K562 (cell line): ENCODE results near the gene NFE2. TPM values are rescaled to one million over a fixed set of nuclear protein-coding genes. Genes with fewer than 3 reads are reported as not detected.
A peak's percentile ranks its signal among the peaks of the same experiment; 100 is the strongest.

ENCODE experiments used
- CBX5 ChIP-seq: IDR thresholded peaks from 2 replicates; pipeline ENCODE4 v1.6.1; 2014; ENCODE audit warnings: low read depth, borderline replicate concordance
- CTBP1 ChIP-seq: fragments of 450-650 bp; IDR thresholded peaks from 2 replicates; pipeline ENCODE4 v1.6.1; 2016; ENCODE audit warnings: borderline replicate concordance
- EHMT2 ChIP-seq: fragments of 450-650 bp; IDR thresholded peaks from 2 replicates; pipeline ENCODE4 v1.6.1; 2018; ENCODE audit warnings: antibody characterized with exemption
- HDAC8 ChIP-seq: fragments of 450-650 bp; IDR thresholded peaks from 2 replicates; pipeline ENCODE4 v1.6.1; 2016; ENCODE audit warnings: mild to moderate bottlenecking, missing genetic modification characterization, moderate library complexity, missing compliant biosample characterization
- MTF1 ChIP-seq: fragments of 250-450 bp; sonication (Bioruptor Pico); IDR thresholded peaks from 2 replicates; pipeline ENCODE4 v1.9.0; 2021; ENCODE audit warnings: moderate library complexity, mild to moderate bottlenecking, inconsistent platforms, borderline replicate concordance
- PHF21A ChIP-seq: fragments of 450-650 bp; IDR thresholded peaks from 2 replicates; pipeline ENCODE4 v1.6.1; 2017; ENCODE audit warnings: low read depth, borderline replicate concordance
- SIN3A ChIP-seq, 2 experiments: fragments of 150-350 bp in 1 of 2; IDR thresholded peaks; 2 replicates each; pipeline ENCODE4 v1.6.1; 2011 to 2016; ENCODE audit warnings: borderline replicate concordance in 2 of 2, low read depth in 2 of 2, low read length in 2 of 2, mild to moderate bottlenecking in 2 of 2, moderate library complexity in 2 of 2; ENCODE audit not compliant: control insufficient read depth in 1 of 2
- SIRT6 ChIP-seq: IDR thresholded peaks from one replicate; pipeline ENCODE4 v1.6.1; 2012; ENCODE audit warnings: low read depth, mild to moderate bottlenecking, control low read depth, inconsistent platforms, low read length, moderate library complexity
- SOX6 ChIP-seq: fragments of 450-650 bp; IDR thresholded peaks from 2 replicates; pipeline ENCODE4 v1.6.1; 2014; ENCODE audit warnings: mild to moderate bottlenecking
- THRAP3 ChIP-seq: fragments of 450-650 bp; IDR thresholded peaks from 2 replicates; pipeline ENCODE4 v1.6.1; 2016; ENCODE audit warnings: mild to moderate bottlenecking, inconsistent platforms, borderline replicate concordance
- ZBTB1 ChIP-seq: sonication (generic); formaldehyde crosslinking; IDR thresholded peaks from 2 replicates; pipeline ENCODE4 v1.8.1; 2023; ENCODE audit warnings: missing genetic modification reagents, low read depth, mild to moderate bottlenecking, borderline replicate concordance
- ZNF134 ChIP-seq: fragments of 250-450 bp; sonication (Bioruptor Pico); conservative IDR thresholded peaks from 2 replicates; pipeline ENCODE4 v1.4.0; 2020
- polyA plus RNA-seq, 8 experiments: library from polyadenylated mRNA; depleted of rRNA in 4 of 8; stranded (reverse) in 5 of 8; unstranded in 3 of 8; fragments of >200 nt; fragmentation: Nextera tagmentation in 2 of 8; fragmentation: Illumina TruSeq in 1 of 8; extraction: Ambion mirVana in 2 of 8; extraction: Trizol in 1 of 8; gene quantifications; 2 replicates each; pipeline versions ENCODE4 v1.2.1 to v1.2.3, GENCODE V29; 2011 to 2014; ENCODE audit warnings: inconsistent platforms in 1 of 8, missing spikeins in 1 of 8
- total RNA-seq, 7 experiments: library from RNA; depleted of rRNA in 6 of 7; stranded (reverse); fragments of >200 nt in 6 of 7; fragmentation: Illumina TruSeq in 2 of 7; extraction: Trizol in 2 of 7; gene quantifications; 2 replicates each; pipeline versions ENCODE4 v1.2.1 to v1.2.3, GENCODE V29; 2011 to 2021; ENCODE audit warnings: low replicate concordance in 1 of 7
- TF ChIP-seq, protein P1 (sequence below), 2 experiments: fragments of 450-650 bp in 1 of 2; sonication (generic) in 1 of 2; formaldehyde crosslinking in 1 of 2; IDR thresholded peaks; 2 replicates each; pipeline versions ENCODE4 v1.7.1 to v1.9.0; 2016 to 2022; ENCODE audit warnings: inconsistent platforms in 1 of 2, mild to moderate bottlenecking in 1 of 2, missing genetic modification reagents in 1 of 2
- TF ChIP-seq, protein P2 (sequence below), 2 experiments: fragments of 450-650 bp; IDR thresholded peaks; 2 replicates each; pipeline ENCODE4 v1.6.1; 2016
- TF ChIP-seq, protein P3 (sequence below): fragments of 200-400 bp; formaldehyde crosslinking; IDR thresholded peaks from 2 replicates; pipeline ENCODE4 v1.6.1; 2017; ENCODE audit warnings: mild to moderate bottlenecking, low read depth, low read length, moderate library complexity

NFE2 gene
- total and polyA plus RNA-seq, 9 of the 15 experiments (the other 6 are each of a cell fraction or from before 2014, with no cell fraction given), result 12.3 to 282 (median 208) TPM

DNA sequence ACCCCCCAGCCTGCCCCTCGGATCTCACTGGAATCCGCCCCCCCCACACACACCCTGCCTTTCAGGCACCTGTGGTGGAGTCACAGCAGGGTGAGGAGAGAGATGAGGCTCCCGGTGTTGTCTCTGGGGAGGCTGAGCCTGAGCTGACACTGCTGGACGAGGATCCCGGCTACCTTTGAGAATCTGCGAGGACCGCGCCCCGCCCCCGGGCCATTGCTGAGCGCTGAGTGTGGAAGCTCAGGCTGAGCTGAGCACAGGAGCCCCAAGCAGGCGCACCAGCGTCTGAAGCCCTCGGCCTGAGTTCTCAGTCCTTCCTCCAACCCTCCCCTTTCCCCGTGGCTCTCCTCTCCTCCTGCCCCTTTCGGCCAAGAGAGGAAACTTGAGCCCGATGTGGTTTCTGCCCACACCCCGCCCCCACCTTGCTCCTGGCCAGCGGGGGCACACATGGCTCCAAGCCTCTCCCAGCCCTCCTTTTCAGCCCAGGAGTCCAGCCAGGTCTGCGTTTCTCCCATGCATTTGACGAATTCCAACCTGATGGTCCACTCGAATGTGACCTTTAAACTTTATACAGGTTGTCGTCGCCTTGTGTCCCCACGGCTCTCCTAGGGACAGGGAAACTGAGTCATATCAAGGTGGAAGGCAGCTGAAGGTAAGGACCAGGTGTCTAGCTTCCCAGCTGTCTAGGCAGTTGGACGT, at the start of gene NFE2 (continued):
- TF ChIP-seq, protein P1, sequence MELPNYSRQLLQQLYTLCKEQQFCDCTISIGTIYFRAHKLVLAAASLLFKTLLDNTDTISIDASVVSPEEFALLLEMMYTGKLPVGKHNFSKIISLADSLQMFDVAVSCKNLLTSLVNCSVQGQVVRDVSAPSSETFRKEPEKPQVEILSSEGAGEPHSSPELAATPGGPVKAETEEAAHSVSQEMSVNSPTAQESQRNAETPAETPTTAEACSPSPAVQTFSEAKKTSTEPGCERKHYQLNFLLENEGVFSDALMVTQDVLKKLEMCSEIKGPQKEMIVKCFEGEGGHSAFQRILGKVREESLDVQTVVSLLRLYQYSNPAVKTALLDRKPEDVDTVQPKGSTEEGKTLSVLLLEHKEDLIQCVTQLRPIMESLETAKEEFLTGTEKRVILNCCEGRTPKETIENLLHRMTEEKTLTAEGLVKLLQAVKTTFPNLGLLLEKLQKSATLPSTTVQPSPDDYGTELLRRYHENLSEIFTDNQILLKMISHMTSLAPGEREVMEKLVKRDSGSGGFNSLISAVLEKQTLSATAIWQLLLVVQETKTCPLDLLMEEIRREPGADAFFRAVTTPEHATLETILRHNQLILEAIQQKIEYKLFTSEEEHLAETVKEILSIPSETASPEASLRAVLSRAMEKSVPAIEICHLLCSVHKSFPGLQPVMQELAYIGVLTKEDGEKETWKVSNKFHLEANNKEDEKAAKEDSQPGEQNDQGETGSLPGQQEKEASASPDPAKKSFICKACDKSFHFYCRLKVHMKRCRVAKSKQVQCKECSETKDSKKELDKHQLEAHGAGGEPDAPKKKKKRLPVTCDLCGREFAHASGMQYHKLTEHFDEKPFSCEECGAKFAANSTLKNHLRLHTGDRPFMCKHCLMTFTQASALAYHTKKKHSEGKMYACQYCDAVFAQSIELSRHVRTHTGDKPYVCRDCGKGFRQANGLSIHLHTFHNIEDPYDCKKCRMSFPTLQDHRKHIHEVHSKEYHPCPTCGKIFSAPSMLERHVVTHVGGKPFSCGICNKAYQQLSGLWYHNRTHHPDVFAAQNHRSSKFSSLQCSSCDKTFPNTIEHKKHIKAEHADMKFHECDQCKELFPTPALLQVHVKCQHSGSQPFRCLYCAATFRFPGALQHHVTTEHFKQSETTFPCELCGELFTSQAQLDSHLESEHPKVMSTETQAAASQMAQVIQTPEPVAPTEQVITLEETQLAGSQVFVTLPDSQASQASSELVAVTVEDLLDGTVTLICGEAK (IDR thresholded peaks at IDR 0.05), result no peak
- TF ChIP-seq, protein P1 (CRISPR knock-in tag; IDR thresholded peaks at IDR 0.05), result no peak
- peak; percentile 78 for TF ChIP-seq CTBP1
- 0 out of 2 replicates have a peak, but pooled peaks have one; percentile 4 for TF ChIP-seq ZBTB1
- peak; percentile 63 to 80; a peak in 2 of 4 replicates for TF ChIP-seq SIN3A (IDR thresholded peaks at IDR 0.05; ENCODE audit: borderline replicate concordance in 2 of 2, control insufficient read depth in 1 of 2, low read depth in 2 of 2, low read length in 2 of 2)
- no peak for TF ChIP-seq CBX5
- TF ChIP-seq EHMT2, result no peak
- TF ChIP-seq THRAP3, result peak; percentile 62; the same call in 1 of the 2 replicates
- no peak for TF ChIP-seq HDAC8 (tag)
- no peak for TF ChIP-seq MTF1 (CRISPR knock-in tag)
- TF ChIP-seq, protein P2, sequence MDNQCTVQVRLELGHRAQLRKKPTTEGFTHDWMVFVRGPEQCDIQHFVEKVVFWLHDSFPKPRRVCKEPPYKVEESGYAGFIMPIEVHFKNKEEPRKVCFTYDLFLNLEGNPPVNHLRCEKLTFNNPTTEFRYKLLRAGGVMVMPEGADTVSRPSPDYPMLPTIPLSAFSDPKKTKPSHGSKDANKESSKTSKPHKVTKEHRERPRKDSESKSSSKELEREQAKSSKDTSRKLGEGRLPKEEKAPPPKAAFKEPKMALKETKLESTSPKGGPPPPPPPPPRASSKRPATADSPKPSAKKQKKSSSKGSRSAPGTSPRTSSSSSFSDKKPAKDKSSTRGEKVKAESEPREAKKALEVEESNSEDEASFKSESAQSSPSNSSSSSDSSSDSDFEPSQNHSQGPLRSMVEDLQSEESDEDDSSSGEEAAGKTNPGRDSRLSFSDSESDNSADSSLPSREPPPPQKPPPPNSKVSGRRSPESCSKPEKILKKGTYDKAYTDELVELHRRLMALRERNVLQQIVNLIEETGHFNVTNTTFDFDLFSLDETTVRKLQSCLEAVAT (IDR thresholded peaks at IDR 0.05), result peak; percentile 90 to 94
- no peak for TF ChIP-seq PHF21A
- no peak for TF ChIP-seq SIRT6
- TF ChIP-seq SOX6, result peak; percentile 39; the same call in 1 of the 2 replicates
- TF ChIP-seq ZNF134 (CRISPR knock-in tag), result no peak
- TF ChIP-seq, protein P3, sequence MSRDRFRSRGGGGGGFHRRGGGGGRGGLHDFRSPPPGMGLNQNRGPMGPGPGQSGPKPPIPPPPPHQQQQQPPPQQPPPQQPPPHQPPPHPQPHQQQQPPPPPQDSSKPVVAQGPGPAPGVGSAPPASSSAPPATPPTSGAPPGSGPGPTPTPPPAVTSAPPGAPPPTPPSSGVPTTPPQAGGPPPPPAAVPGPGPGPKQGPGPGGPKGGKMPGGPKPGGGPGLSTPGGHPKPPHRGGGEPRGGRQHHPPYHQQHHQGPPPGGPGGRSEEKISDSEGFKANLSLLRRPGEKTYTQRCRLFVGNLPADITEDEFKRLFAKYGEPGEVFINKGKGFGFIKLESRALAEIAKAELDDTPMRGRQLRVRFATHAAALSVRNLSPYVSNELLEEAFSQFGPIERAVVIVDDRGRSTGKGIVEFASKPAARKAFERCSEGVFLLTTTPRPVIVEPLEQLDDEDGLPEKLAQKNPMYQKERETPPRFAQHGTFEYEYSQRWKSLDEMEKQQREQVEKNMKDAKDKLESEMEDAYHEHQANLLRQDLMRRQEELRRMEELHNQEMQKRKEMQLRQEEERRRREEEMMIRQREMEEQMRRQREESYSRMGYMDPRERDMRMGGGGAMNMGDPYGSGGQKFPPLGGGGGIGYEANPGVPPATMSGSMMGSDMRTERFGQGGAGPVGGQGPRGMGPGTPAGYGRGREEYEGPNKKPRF, result no peak
